ENCODE data around the gene CYP4F8.
A peak's percentile ranks its signal among the peaks of the same experiment; 100 is the strongest.

CYP4F8 gene

DNA sequence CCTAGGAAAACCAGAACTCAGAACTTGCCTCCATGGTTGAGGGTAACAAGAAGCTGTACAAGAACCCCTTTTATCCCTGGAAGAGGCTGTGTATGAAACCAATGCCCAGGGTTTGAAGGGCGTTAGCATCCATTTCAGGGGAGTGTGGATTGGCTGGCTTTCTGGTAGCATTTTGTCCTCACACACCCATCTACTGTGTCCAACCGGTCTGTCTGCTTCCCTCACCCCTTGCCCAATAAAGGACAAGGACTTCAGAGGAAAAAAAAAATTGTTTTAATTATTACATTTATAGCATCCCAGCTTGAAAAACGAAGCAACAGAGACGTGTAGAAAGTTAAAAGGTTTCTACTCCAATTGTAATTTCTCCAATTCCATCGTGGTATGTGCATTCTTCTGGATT, 2.7 kb upstream of the CYP4F8 start:
- in situ Hi-C loops (cut with HindIII; ENCODE audit: low pct_ligation_motif_present, low pct_unique_long_range_greater_than_20kb, low sequenced_read_pairs), result no loop called here
- DNase-seq, result no peak

DNA sequence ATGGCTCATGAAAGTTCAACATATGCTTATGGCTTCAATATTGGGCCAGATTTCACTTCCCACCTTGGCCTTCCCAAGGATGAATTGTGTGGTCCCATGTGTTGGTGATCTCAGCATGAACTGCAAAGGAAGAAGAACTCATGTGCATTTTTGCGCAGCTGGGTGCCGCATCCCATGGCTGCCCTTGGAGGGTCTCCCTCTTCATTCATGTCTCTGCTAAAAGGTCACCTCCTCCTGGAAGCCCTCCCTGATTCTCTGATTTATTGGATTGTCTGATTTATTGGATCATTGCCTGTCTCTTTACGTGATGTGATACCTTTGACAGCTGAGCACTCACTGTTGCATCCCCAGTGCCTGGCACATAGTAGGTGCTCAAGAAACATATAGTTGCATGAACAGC, 1.7 kb upstream of the CYP4F8 start:
- in situ Hi-C loops (cut with HindIII; ENCODE audit: low pct_ligation_motif_present, low pct_unique_long_range_greater_than_20kb, low sequenced_read_pairs), result no loop called here
- DNase-seq, result no peak

DNA sequence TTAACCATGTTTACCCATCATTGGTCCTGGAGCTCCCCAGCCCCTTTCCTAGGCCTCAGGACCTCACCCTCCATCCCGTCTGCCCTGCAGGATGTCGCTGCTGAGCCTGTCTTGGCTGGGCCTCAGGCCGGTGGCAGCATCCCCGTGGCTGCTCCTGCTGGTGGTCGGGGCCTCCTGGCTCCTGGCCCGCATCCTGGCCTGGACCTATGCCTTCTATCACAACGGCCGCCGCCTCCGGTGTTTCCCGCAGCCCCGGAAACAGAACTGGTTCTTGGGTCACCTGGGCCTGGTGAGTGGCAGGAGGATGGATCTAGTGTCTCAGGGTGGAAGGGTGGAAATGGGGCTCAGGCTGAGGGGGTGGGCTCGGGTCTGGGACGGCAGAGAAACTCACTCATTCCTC, 508 bp downstream of the CYP4F8 start:
- DNase-seq, result no peak
- in situ Hi-C loops (cut with HindIII; ENCODE audit: low pct_ligation_motif_present, low pct_unique_long_range_greater_than_20kb, low sequenced_read_pairs), result no loop called here

- DNase-seq, result no peak
Observed at GRCh38 chr19:15616183-15616582, 1.2 kb downstream of the CYP4F8 start.

DNA sequence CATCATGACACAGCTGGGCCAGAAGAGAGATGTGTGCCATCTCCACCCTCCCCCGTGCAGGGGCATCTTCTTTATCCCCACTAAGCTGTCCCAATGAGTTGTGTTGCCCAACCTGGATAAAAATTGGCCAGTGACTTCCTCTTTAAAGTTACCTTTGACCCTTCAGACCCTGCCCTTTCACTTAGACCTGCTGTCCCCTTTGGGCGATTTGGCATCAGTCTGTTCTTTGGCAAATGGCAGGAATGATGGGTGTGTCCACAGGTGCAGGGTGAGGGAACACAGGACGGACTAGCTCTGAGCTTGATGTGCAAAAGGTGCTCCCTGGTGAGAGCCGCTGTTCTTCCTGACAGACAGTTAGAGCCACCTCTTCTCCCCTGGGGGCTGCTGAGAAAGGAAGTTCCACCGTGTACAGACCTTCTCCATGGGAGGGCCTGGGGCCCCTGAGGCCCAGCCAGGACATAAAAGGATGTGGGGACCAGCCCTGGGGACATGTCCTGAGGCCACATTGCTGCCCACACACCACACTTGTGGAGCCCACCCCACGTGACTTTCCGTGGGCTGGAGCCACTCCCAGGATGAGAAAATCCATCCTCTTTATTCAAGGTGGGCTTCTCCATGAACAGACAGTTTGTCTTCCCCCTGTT, 1.7 kb downstream of the CYP4F8 start:
- no peak for DNase-seq
- in situ Hi-C loops (cut with HindIII; ENCODE audit: low pct_ligation_motif_present, low pct_unique_long_range_greater_than_20kb, low sequenced_read_pairs), result no loop called here

More at GRCh38 chr19:15616183-15616582, 1.2 kb downstream of the CYP4F8 start:
- in situ Hi-C loops (cut with HindIII; ENCODE audit: low pct_ligation_motif_present, low pct_unique_long_range_greater_than_20kb, low sequenced_read_pairs), result no loop called here

DNA sequence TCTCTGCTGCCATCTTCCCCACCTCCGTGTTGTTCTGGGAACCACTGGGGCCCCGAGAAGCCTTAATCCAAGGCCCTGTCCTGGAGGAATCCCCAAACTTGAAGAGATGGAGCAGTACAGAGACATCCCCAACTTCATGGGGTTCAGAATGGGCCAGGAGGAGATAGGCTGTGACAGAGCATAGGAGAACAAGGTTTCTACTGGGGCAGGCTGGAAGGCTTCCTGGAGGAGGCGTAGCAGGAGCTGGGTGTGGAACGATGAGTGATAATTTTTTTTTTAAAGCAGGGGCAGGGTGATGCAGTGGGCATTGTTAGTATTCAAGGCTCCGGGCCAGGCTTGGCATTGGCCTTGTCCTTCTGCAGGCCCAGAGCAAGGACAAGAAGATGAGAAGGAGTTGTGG, 3.3 kb downstream of the CYP4F8 start:
- in situ Hi-C loops (cut with HindIII; ENCODE audit: low pct_ligation_motif_present, low pct_unique_long_range_greater_than_20kb, low sequenced_read_pairs), result no loop called here

GRCh38 chr19:15621801-15622200, 6.8 kb downstream of the CYP4F8 start:
- DNase-seq, result no peak
- in situ Hi-C loops (cut with HindIII; ENCODE audit: low pct_ligation_motif_present, low pct_unique_long_range_greater_than_20kb, low sequenced_read_pairs), result no loop called here

More for the DNA sequence above, 3.3 kb downstream of the CYP4F8 start:
- no peak for DNase-seq

GRCh38 chr19:15622991-15623390, 8.0 kb downstream of the CYP4F8 start:
- no peak for DNase-seq
- in situ Hi-C loops (cut with HindIII; ENCODE audit: low pct_ligation_motif_present, low pct_unique_long_range_greater_than_20kb, low sequenced_read_pairs), result no loop called here

DNA sequence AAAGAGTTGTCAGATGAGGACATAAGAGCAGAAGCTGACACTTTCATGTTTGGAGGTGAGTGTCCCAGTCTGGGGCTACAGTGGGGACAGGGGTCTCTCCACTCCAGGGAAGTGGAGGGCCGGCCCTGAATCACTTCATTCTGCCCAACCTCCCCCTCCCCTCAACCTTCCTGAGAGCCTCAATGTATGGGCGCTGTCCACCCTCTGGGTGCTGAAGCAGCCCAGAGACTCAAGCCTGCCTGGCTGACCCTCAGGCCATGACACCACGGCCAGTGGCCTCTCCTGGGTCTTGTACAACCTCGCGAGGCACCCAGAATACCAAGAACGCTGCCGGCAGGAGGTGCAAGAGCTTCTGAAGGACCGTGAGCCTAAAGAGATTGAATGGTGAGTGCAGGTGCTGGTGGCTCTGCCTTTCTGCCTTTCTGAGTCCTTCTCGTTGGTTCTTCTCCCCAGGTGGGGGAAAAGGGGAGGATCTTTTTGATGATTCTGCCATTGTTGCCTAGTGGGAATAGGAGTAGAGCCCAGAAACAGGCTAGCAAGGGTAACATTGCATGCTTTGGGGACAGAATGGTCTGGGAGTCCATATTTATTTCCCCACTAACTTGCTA, 8.8 kb downstream of the CYP4F8 start:
- in situ Hi-C loops (cut with HindIII; ENCODE audit: low pct_ligation_motif_present, low pct_unique_long_range_greater_than_20kb, low sequenced_read_pairs), result no loop called here

GRCh38 chr19:15628236-15629002, 13.4 kb downstream of the CYP4F8 start:
- DNase-seq, result no peak
- in situ Hi-C loops (cut with HindIII; ENCODE audit: low pct_ligation_motif_present, low pct_unique_long_range_greater_than_20kb, low sequenced_read_pairs), result no loop called here

More for the DNA sequence above, 8.8 kb downstream of the CYP4F8 start:
- peak; percentile 18 for DNase-seq

- in situ Hi-C loops (cut with HindIII; ENCODE audit: low pct_ligation_motif_present, low pct_unique_long_range_greater_than_20kb, low sequenced_read_pairs), result no loop called here
- peak; percentile 55 for DNase-seq
Observed at GRCh38 chr19:15629003-15629880, 14.2 kb downstream of the CYP4F8 start.

GRCh38 chr19:15631817-15632216, 16.8 kb downstream of the CYP4F8 start:
- peak; percentile 2 for DNase-seq
- in situ Hi-C loops (cut with HindIII; ENCODE audit: low pct_ligation_motif_present, low pct_unique_long_range_greater_than_20kb, low sequenced_read_pairs), result no loop called here

- in situ Hi-C loops (cut with HindIII; ENCODE audit: low pct_ligation_motif_present, low pct_unique_long_range_greater_than_20kb, low sequenced_read_pairs), result no loop called here
- no peak for DNase-seq
Observed at GRCh38 chr19:15633082-15633835, 18.2 kb downstream of the CYP4F8 start.

- no peak for DNase-seq
- in situ Hi-C loops (cut with HindIII; ENCODE audit: low pct_ligation_motif_present, low pct_unique_long_range_greater_than_20kb, low sequenced_read_pairs), result no loop called here
Observed at GRCh38 chr19:15634105-15634504, 19.1 kb downstream of the CYP4F8 start.

- no peak for DNase-seq
Observed at GRCh38 chr19:15635016-15635805, 20.2 kb downstream of the CYP4F8 start.

DNA sequence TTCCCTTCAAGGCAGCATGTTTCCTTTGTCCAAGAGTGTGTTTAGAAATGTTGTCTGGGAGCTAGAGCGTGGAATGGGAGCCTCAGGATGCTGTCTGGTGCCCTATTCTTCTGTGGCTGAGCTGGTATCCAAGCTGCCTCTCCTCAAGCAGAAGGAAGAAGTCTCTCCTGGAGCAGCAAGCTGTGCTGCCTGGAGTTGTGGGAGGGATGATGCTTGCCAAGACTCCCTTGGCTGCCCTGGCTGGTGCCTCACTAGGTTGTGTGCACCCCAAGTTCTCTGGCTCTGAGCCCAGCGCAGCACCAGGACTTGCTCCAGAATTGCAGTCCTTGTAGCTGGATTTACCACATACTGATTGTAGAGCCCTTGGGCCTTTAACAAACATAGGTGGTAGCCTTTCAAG, 21.0 kb downstream of the CYP4F8 start:
- in situ Hi-C loops (cut with HindIII; ENCODE audit: low pct_ligation_motif_present, low pct_unique_long_range_greater_than_20kb, low sequenced_read_pairs), result no loop called here

More at GRCh38 chr19:15635016-15635805, 20.2 kb downstream of the CYP4F8 start:
- in situ Hi-C loops (cut with HindIII; ENCODE audit: low pct_ligation_motif_present, low pct_unique_long_range_greater_than_20kb, low sequenced_read_pairs), result no loop called here

GRCh38 chr19:15639596-15639995, 24.6 kb downstream of the CYP4F8 start:
- DNase-seq, result no peak
- in situ Hi-C loops (cut with HindIII; ENCODE audit: low pct_ligation_motif_present, low pct_unique_long_range_greater_than_20kb, low sequenced_read_pairs), result no loop called here

More for the DNA sequence above, 21.0 kb downstream of the CYP4F8 start:
- no peak for DNase-seq
